Activated T-cell treated with anti-CD3 and anti-CD28 coated beads, Interleukin-2, amount 50 U/mL, for 24 hours (primary cell): ENCODE data around the gene POLR2H.

ENCODE experiments used
- DNase-seq: peaks from one replicate; pipeline ENCODE4 v3.0.0-alpha.2; 2020
- H3K27ac Mint-ChIP-seq: 2 replicates; pipeline ENCODE4 v1.8.0; 2020; ENCODE audit warnings: mild to moderate bottlenecking, mixed read lengths
- H3K27me3 Mint-ChIP-seq: 2 replicates; pipeline ENCODE4 v1.8.0; 2020; ENCODE audit warnings: mixed read lengths
- H3K36me3 Mint-ChIP-seq: 2 replicates; pipeline ENCODE4 v1.8.0; 2020; ENCODE audit warnings: low read depth, mixed read lengths
- H3K4me1 Mint-ChIP-seq: 2 replicates; pipeline ENCODE4 v1.8.0; 2020; ENCODE audit warnings: low read depth, mixed read lengths
- H3K4me3 Mint-ChIP-seq: 2 replicates; pipeline ENCODE4 v1.8.0; 2020; ENCODE audit warnings: mild to moderate bottlenecking, moderate library complexity, mixed read lengths
- H3K9me3 Mint-ChIP-seq: 2 replicates; pipeline ENCODE4 v1.8.0; 2020; ENCODE audit warnings: mixed read lengths

The POLR2H gene

GRCh38 chr3:184391266-184391665 is 29.8 kb downstream of the POLR2H start:
- H3K9me3 Mint-ChIP-seq = no peaks in the 10 kb centered on the region
- no peak for DNase-seq
- no peaks in the 10 kb centered on the region for H3K4me1 Mint-ChIP-seq
- H3K27me3 Mint-ChIP-seq = peaks cover 4% of the 10 kb centered on the region
- H3K36me3 Mint-ChIP-seq = no peaks in the 10 kb centered on the region
- H3K4me3 Mint-ChIP-seq = no peak overlapping the region
- no peak overlapping the region for H3K27ac Mint-ChIP-seq

DNA sequence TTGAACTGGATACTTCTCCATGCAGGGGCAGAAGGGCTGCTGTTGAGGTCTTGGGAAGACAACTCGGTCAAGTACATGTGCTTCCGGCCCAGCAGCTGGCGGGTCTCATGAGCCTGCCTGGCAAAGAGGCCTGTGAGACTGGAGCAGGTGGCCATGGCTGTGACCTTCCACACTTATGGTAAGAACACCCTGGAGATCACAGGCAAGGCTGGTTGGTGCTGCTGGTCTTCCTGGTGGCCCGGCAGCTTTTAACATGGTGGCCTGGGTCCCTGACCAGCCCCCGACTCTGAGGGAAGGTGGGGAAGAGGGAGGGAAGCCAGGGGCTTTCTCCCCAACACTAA is 33.8 kb downstream of the POLR2H start:
- DNase-seq = no peak
- Mint-ChIP-seq H3K4me1 (no peaks in the 10 kb centered on the region), H3K9me3 (no peaks in the 10 kb centered on the region), H3K4me3 (no peak overlapping the region), H3K27ac (no peak overlapping the region), H3K36me3 (no peaks in the 10 kb centered on the region), H3K27me3 (peaks cover 4% of the 10 kb centered on the region)

- no peaks in the 10 kb centered on the region for H3K4me1 Mint-ChIP-seq
- H3K27ac Mint-ChIP-seq = no peak overlapping the region
- H3K9me3 Mint-ChIP-seq = no peaks in the 10 kb centered on the region
- no peak for DNase-seq
- no peaks in the 10 kb centered on the region for H3K36me3 Mint-ChIP-seq
- H3K4me3 Mint-ChIP-seq = no peak overlapping the region
- H3K27me3 Mint-ChIP-seq = peaks cover 28% of the 10 kb centered on the region
Measured at GRCh38 chr3:184399410-184399809, 37.9 kb downstream of the POLR2H start.

DNA sequence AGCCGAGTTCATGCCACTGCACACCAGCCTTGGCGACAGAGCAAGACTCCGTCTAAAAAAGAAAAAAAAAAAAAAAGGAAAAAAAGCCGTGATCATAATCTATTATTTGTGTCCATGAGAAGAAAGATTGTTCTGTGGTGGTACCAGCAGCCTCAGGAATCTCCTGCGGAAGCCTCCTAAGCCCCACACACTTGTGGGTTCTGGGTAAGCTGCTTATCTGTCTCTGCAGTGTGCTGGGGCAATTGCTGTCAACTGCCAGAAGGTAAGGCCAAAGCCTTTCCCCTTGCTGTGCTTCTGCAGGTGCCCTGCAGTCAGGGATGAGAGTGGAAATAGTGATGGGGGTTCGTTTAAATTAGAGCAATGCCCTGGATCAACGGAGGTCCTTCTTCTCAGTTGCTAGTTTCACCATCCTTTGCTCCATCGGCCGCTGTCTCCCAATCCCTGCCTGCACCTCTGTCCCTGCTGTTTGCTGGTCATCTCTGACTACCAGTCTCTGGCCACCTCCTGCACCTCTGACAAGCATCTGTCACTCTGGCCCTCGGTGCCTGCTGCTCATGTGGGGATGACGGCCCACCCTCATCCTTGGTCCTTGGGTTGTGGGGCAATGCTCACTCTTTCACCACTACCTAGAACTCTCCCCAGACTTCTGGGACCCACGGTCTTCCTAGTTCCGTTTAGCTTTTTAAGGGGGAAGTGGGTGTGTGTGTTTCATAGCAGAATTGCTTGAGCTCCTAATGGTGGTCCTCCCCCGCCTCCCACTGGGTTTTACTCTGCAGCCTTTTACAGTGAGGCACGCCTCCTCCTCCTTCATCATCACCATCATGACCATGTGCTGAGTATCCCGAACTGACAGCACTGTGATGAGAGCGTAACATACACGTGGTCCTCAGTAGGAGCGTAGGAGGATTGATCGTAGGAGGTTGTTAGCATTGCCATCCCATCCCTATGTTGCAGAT is 43.8 kb downstream of the POLR2H start:
- H3K36me3 Mint-ChIP-seq = no peaks in the 10 kb centered on the region
- no peak overlapping the region for H3K27ac Mint-ChIP-seq
- no peak for DNase-seq
- no peak overlapping the region for H3K4me3 Mint-ChIP-seq
- H3K4me1 Mint-ChIP-seq = no peaks in the 10 kb centered on the region
- no peaks in the 10 kb centered on the region for H3K9me3 Mint-ChIP-seq
- H3K27me3 Mint-ChIP-seq = peaks cover 28% of the 10 kb centered on the region

- Mint-ChIP-seq H3K27ac (no peak overlapping the region), H3K9me3 (no peaks in the 10 kb centered on the region), H3K27me3 (peaks cover 6% of the 10 kb centered on the region), H3K4me1 (no peaks in the 10 kb centered on the region), H3K4me3 (no peak overlapping the region), H3K36me3 (no peaks in the 10 kb centered on the region)
- DNase-seq = no peak
Measured at GRCh38 chr3:184409331-184409926, 47.9 kb downstream of the POLR2H start.

GRCh38 chr3:184409946-184410500 is 48.5 kb downstream of the POLR2H start:
- Mint-ChIP-seq H3K27ac (no peak overlapping the region), H3K9me3 (no peaks in the 10 kb centered on the region), H3K36me3 (no peaks in the 10 kb centered on the region), H3K4me1 (no peaks in the 10 kb centered on the region), H3K4me3 (no peak overlapping the region), H3K27me3 (peaks cover 5% of the 10 kb centered on the region)
- no peak for DNase-seq

DNA sequence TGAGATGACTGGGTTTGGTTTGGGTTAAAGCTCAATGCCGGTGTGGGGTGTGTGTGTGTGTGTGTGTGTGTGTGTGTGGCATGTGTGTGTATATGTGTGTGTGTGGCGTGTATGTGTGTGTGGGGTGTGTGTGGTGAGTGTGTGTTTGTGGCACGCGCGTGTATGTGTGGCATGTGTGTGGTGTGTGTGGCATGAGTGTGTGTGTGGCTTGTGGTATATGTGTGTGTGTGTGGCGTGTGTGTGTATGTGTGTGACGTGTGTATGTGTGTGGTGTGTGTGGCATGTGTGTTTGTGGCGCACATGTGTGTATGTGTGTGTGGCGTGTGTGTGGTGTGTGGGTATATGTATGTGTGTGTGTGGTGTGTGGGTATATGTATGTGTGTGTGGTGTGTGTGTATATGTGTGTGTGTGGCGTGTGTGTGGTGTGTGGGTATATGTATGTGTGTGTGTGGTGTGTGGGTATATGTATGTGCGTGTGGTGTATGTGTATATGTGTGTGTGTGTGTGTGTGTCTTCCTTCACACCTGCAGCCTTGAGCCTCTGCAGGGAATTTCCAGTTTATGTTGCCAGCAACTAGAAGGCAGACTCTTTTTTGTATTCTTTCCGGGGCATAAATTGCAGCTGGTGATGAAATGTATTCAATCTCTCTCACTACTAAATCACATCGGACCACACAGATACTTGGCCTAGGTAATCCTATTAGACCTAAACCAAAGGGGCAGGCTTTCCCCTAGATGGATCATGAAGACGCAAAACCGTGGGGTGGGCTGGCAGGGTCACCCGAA is 53.1 kb downstream of the POLR2H start:
- no peak overlapping the region for H3K4me3 Mint-ChIP-seq
- H3K27ac Mint-ChIP-seq = no peak overlapping the region
- H3K9me3 Mint-ChIP-seq = no peaks in the 10 kb centered on the region
- peaks cover 2% of the 10 kb centered on the region for H3K27me3 Mint-ChIP-seq
- no peak for DNase-seq
- H3K36me3 Mint-ChIP-seq = no peaks in the 10 kb centered on the region
- H3K4me1 Mint-ChIP-seq = peaks cover 2% of the 10 kb centered on the region

DNA sequence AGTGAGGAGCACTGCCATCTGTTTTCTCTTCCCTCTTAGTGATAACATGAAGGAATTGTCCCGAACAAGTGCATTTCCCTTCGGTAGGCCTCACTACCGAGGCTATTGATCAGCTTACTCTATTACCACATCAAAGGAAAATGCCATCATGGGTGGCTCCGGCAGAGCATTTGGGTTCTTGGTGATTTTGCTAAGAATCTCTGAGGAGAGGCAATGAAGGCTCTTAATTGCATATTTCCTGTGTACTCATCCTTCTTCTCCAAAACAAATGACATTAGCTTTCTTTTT is 53.6 kb downstream of the POLR2H start:
- Mint-ChIP-seq H3K9me3 (no peaks in the 10 kb centered on the region), H3K4me3 (no peak overlapping the region), H3K36me3 (no peaks in the 10 kb centered on the region), H3K4me1 (peaks cover 2% of the 10 kb centered on the region), H3K27ac (no peak overlapping the region), H3K27me3 (peaks cover 2% of the 10 kb centered on the region)
- DNase-seq = no peak

GRCh38 chr3:184417619-184418327 is 56.3 kb downstream of the POLR2H start:
- H3K27me3 Mint-ChIP-seq = no peaks in the 10 kb centered on the region
- peak; percentile 78 for DNase-seq
- H3K4me3 Mint-ChIP-seq = no peak overlapping the region
- H3K27ac Mint-ChIP-seq = no peak overlapping the region
- no peaks in the 10 kb centered on the region for H3K9me3 Mint-ChIP-seq
- no peaks in the 10 kb centered on the region for H3K36me3 Mint-ChIP-seq
- H3K4me1 Mint-ChIP-seq = peaks cover 2% of the 10 kb centered on the region
